DOHH2 (cell line): ENCODE measurements around the gene TRPC1.

Experiments used
- CTCF ChIP-seq: fragments of 200-600 bp; sonication (generic); IDR thresholded peaks from one replicate; pipeline ENCODE4 v1.5.1; 2014; ENCODE audit warnings: antibody characterized with exemption, mild to moderate bottlenecking, low read depth, low read length; ENCODE audit not compliant: poor library complexity, severe bottlenecking
- EZH2phosphoT487 ChIP-seq: fragments of 200-600 bp; sonication (generic); IDR thresholded peaks from 2 replicates; pipeline ENCODE4 v1.6.1; 2017; ENCODE audit warnings: borderline replicate concordance, mild to moderate bottlenecking, antibody characterized with exemption, low read length, moderate library complexity, mixed read lengths

GRCh38 chr3:142794508-142794907 is 70.7 kb downstream of the TRPC1 start:
- TF ChIP-seq CTCF, result no peak
- TF ChIP-seq EZH2phosphoT487, result no peak
